Gastrocnemius medialis (tissue), 4 donors: ENCODE measurements around the gene OBI1. TPM values are rescaled to one million over a fixed set of nuclear protein-coding genes. Genes with fewer than 3 reads are reported as not detected.
A peak's percentile ranks its signal among the peaks of the same experiment; 100 is the strongest.

ENCODE experiments used
- ATAC-seq, 2 donors: fragments of 150-250 bp; one replicate each; pipeline ENCODE4 v1.9.1; 2016
- DNase-seq, 2 donors: peaks; one replicate each; pipeline ENCODE4 v3.0.0-alpha.2; 2019
- H3K27ac ChIP-seq, 4 donors: fragments of 200-600 bp; sonication (generic); 1 replicate in 1 of 4; 2 replicates in 3 of 4; pipeline ENCODE4 v1.5.1; 2016 to 2018; ENCODE audit warnings: mild to moderate bottlenecking in 2 of 4, moderate library complexity in 1 of 4
- H3K27me3 ChIP-seq, 3 donors: fragments of 200-600 bp; sonication (generic) in 2 of 3; 1 replicate in 1 of 3; 2 replicates in 2 of 3; pipeline versions ENCODE4 v1.5.1 to v1.6.0; 2016 to 2019; ENCODE audit warnings: mild to moderate bottlenecking in 1 of 3, moderate library complexity in 1 of 3
- H3K36me3 ChIP-seq, 2 donors: fragments of 200-600 bp; sonication (generic) in 1 of 2; one replicate each; pipeline ENCODE4 v1.5.1; 2017 to 2018
- H3K4me1 ChIP-seq, 2 donors: fragments of 200-600 bp; sonication (generic) in 1 of 2; one replicate each; pipeline ENCODE4 v1.5.1; 2016 to 2017; ENCODE audit warnings: mild to moderate bottlenecking in 2 of 2
- H3K4me3 ChIP-seq, 4 donors: fragments of 200-600 bp; sonication (generic) in 3 of 4; 1 replicate in 1 of 4; 2 replicates in 3 of 4; pipeline ENCODE4 v1.5.1; 2016 to 2019; ENCODE audit warnings: mild to moderate bottlenecking in 2 of 4
- H3K9me3 ChIP-seq, 3 donors: fragments of 200-600 bp; sonication (generic) in 2 of 3; 1 replicate in 1 of 3; 2 replicates in 2 of 3; pipeline ENCODE4 v1.5.1; 2016 to 2019
- POLR2A ChIP-seq, 2 donors: fragments of 450-650 bp; IDR thresholded peaks; one replicate each; pipeline ENCODE4 v1.6.1; 2017; ENCODE audit warnings: antibody characterized with exemption in 2 of 2, mild to moderate bottlenecking in 2 of 2, moderate library complexity in 2 of 2
- in situ Hi-C, 4 donors: fragments of 200-750 bp; cut with MboI; loops; one replicate each; pipeline versions ENCODE4 v1.15.0 to v1.8.0; 2017; ENCODE audit warnings: low sequenced_read_pairs in 4 of 4
- intact Hi-C: fragments of 100-400 bp; cut with DNase I; formaldehyde crosslinking; loops from one replicate; pipeline ENCODE4 v1.15.1; 2023; ENCODE audit warnings: low total_unique reads
- total RNA-seq, 4 donors: library from RNA; depleted of rRNA; stranded (reverse); fragments of >200 nt; gene quantifications; one replicate each; pipeline versions ENCODE4 v1.1.0 to v1.2.3, GENCODE V29; 2016
- TF ChIP-seq, protein P1 (sequence below), 5 experiments: fragments of 450-650 bp in 3 of 5; fragments of 200-600 bp in 2 of 5; sonication (generic) in 2 of 5; IDR thresholded peaks in 4 of 5; conservative IDR thresholded peaks in 1 of 5; 1 replicate in 4 of 5; 2 replicates in 1 of 5; pipeline ENCODE4 v1.5.1; 2016 to 2019; ENCODE audit warnings: antibody characterized with exemption in 5 of 5, mild to moderate bottlenecking in 3 of 5, moderate library complexity in 3 of 5

The OBI1 gene, protein sequence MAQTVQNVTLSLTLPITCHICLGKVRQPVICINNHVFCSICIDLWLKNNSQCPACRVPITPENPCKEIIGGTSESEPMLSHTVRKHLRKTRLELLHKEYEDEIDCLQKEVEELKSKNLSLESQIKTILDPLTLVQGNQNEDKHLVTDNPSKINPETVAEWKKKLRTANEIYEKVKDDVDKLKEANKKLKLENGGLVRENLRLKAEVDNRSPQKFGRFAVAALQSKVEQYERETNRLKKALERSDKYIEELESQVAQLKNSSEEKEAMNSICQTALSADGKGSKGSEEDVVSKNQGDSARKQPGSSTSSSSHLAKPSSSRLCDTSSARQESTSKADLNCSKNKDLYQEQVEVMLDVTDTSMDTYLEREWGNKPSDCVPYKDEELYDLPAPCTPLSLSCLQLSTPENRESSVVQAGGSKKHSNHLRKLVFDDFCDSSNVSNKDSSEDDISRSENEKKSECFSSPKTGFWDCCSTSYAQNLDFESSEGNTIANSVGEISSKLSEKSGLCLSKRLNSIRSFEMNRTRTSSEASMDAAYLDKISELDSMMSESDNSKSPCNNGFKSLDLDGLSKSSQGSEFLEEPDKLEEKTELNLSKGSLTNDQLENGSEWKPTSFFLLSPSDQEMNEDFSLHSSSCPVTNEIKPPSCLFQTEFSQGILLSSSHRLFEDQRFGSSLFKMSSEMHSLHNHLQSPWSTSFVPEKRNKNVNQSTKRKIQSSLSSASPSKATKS
- 1 to 10 TPM; 4.8 to 6.7 (median 5.8) TPM for total RNA-seq

DNA sequence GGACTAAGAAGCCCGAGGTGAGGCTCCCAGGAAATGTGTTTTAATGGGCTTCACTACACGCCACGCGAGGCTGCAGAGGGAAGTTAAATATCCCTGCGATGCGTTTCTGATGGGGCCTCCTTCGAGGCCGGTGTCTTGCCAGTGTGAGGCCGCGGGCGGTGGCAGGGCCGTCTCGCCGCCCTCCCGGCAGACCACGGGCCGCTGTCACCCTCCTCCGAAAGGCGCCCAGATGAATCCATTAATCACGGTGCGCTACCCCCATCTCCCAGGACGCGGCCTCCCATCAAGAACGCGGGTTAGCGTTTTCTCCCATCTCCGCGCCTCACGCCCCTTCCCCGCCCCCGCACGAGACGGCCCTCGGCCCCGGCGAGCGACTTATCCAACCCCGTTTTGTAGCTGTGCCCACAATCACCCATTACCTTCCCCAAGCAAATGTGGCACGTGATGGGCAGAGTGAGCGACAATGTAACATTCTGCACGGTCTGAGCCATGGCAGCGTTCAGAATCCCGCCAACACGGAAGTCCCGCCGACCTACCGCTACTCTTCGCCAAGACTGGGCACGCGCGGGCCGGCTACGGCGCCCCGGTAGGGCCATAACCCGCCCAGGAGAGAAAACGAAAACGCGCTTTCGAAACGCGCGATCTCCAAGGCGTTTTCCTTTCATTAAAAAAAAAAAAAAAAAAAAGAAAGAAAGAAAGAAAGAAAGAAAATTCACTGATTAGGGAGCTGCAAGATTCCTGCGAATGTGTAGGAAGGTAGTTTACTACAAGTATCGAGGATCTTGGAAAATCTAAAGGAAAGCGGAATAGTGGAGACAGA is at the start of gene OBI1:
TSS of gene OBI1 (minus strand) at position 526 of the 820 bp plus-strand sequence. CDS start at position 491, 35 bp downstream.
- ATAC-seq, result peak; percentile 95
- Histone ChIP-seq H3K4me1 (peaks cover 15 to 25% of the 10 kb centered on the region in 2 donors), H3K36me3 (no peaks in the 10 kb centered on the region), H3K9me3 (no peaks in the 10 kb centered on the region), H3K27me3 (no peaks in the 10 kb centered on the region), H3K4me3 (peak within 1 kb of the TSS; percentile 87 to 96 (median 94)), H3K27ac (peak within 1 kb of the TSS; percentile 80 to 86 (median 84))
- DNase-seq, result peak; percentile 76 to 84
- TF ChIP-seq, protein P1, sequence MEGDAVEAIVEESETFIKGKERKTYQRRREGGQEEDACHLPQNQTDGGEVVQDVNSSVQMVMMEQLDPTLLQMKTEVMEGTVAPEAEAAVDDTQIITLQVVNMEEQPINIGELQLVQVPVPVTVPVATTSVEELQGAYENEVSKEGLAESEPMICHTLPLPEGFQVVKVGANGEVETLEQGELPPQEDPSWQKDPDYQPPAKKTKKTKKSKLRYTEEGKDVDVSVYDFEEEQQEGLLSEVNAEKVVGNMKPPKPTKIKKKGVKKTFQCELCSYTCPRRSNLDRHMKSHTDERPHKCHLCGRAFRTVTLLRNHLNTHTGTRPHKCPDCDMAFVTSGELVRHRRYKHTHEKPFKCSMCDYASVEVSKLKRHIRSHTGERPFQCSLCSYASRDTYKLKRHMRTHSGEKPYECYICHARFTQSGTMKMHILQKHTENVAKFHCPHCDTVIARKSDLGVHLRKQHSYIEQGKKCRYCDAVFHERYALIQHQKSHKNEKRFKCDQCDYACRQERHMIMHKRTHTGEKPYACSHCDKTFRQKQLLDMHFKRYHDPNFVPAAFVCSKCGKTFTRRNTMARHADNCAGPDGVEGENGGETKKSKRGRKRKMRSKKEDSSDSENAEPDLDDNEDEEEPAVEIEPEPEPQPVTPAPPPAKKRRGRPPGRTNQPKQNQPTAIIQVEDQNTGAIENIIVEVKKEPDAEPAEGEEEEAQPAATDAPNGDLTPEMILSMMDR (IDR thresholded peaks at IDR 0.05 in 4 of 5, conservative IDR thresholded peaks at IDR 0.05 in 1 of 5), result no peak
- TF ChIP-seq POLR2A (IDR thresholded peaks at IDR 0.05), result peak; percentile 34 to 50
- intact Hi-C loops (loop anchor here (5.0 kb wide), 1 partner anchor 52 kb away; no protein-coding TSS in a partner anchor), in situ Hi-C loops (no loop called here)

DNA sequence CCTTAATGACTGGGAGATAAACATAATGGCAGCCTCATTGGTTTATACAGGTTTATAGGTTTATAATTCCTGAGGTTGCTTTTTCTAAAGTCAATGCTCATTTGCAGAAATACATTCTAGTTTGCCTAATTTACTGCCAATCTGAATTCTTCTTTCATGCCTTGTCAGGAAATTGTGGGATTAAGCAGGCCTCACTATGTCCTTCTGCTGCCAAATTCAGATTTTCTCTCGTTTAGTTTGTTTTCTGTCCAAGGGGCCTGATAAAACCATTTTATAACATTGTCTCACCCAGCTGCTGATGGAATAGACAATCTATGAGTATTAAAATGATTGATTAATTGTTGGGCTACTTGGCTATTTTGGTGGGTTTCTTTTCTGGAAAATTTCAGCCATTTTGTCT is 42.4 kb upstream of the OBI1 start:
- DNase-seq (no peak), ATAC-seq (no peak)
- TF ChIP-seq POLR2A (IDR thresholded peaks at IDR 0.05), result no peak
- TF ChIP-seq, protein P1 (IDR thresholded peaks at IDR 0.05 in 4 of 5, conservative IDR thresholded peaks at IDR 0.05 in 1 of 5), result no peak
- no peaks in the 10 kb centered on the region for H3K27me3 ChIP-seq
- H3K4me3 ChIP-seq, result no peak overlapping the region
- H3K4me1 ChIP-seq, result no peaks in the 10 kb centered on the region
- H3K9me3 ChIP-seq, result no peaks in the 10 kb centered on the region
- no peak overlapping the region for H3K27ac ChIP-seq
- in situ Hi-C loops, result no loop called here
- no peaks in the 10 kb centered on the region for H3K36me3 ChIP-seq
- intact Hi-C loops, result no loop called here

DNA sequence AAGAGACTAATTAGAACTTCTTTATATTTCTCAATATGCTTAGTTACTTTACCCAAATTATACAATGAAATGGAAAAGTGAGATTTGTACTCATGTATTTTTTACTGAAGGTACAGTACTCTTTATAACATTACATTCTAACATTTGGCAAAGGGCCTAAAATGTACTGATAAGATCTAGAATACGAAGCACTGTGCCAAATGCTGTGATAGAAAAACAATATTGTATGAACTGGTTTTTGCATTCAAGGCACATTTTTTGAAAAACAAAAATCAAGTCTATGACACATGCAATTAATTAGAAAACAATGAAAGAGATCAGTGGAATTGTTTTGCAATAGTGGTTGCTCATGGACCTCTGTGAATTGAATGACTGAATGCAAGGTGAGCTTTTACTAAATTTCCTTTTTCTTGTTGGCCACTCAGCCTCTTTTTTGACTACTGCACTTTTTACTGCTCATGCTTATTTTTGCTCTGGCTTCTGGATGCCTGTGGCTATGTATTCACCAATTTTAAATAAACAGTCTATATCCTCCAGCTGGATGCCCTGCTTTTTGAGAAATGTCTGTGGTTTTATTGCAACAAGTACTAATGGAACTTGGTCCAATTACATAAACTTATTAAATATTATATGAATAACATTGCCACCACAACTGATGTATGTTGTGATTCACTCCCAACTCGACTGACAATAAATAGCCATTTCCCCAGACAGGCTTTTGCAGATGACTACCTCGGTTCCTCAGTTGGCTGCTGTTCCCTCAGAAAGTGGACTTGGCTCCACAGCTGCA is 41.4 kb upstream of the OBI1 start:
- no peaks in the 10 kb centered on the region for H3K36me3 ChIP-seq
- in situ Hi-C loops, result no loop called here
- no peaks in the 10 kb centered on the region for H3K27me3 ChIP-seq
- H3K27ac ChIP-seq, result no peak overlapping the region
- no peaks in the 10 kb centered on the region for H3K9me3 ChIP-seq
- H3K4me1 ChIP-seq, result no peaks in the 10 kb centered on the region
- TF ChIP-seq POLR2A (IDR thresholded peaks at IDR 0.05), result no peak
- TF ChIP-seq, protein P1 (IDR thresholded peaks at IDR 0.05 in 4 of 5, conservative IDR thresholded peaks at IDR 0.05 in 1 of 5), result no peak
- DNase-seq (no peak), ATAC-seq (no peak)
- intact Hi-C loops, result no loop called here
- no peak overlapping the region for H3K4me3 ChIP-seq

DNA sequence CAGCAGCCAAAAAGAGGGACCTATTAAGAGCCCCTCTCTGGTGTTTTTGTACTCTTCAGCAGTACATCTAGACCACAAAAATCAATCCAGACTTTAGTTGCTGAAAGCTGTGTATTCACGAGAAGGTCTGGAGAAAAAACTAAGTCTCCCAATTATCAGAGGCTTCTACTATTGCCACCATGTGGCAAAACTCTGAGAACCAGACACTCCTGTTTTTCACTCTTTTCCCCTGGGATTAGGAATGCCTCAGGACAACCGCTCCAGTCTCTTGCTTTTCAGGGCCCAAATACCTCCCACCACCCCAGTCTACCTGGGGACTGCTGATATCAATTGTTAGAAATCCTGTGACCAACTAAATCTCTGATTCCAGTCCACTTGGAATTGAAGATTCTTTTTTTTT is 30.1 kb upstream of the OBI1 start:
- DNase-seq (no peak), ATAC-seq (no peak)
- Histone ChIP-seq H3K36me3 (no peaks in the 10 kb centered on the region), H3K27ac (no peak overlapping the region), H3K27me3 (no peaks in the 10 kb centered on the region), H3K9me3 (no peaks in the 10 kb centered on the region), H3K4me3 (no peak overlapping the region), H3K4me1 (no peaks in the 10 kb centered on the region)
- TF ChIP-seq POLR2A (IDR thresholded peaks at IDR 0.05), result no peak
- TF ChIP-seq, protein P1 (IDR thresholded peaks at IDR 0.05 in 4 of 5, conservative IDR thresholded peaks at IDR 0.05 in 1 of 5), result no peak
- intact Hi-C loops (no loop called here), in situ Hi-C loops (no loop called here)
